ENCODE data around the gene HEXA. TPM values are rescaled to one million over a fixed set of nuclear protein-coding genes. Genes with fewer than 3 reads are reported as not detected.

Gene HEXA
- total and polyA plus RNA-seq, 2 of the 8 experiments (the other 6 are each of a cell fraction or from before 2014, with no cell fraction given): 52.5 to 73.7 TPM

DNA sequence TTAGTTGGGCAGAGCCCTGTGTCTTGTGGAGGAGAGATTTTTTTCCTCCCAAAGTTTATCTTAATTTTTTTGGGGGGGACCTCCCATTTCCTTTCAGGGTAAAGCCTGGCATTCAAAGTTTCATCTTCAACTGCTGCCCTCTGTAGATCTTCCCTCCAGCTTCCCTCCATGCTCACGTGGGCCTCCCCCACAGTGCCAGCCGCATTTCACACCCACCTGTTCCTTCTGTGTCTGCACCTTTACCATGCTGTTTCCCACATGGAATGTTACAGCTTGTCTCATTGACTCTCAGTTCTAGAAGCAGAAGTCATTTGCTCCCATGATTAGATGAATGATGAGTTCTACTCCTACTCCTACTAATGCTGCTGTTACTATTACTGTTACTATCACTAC, 62.4 kb downstream of the HEXA start (continued):
- TF ChIP-seq, protein P1, sequence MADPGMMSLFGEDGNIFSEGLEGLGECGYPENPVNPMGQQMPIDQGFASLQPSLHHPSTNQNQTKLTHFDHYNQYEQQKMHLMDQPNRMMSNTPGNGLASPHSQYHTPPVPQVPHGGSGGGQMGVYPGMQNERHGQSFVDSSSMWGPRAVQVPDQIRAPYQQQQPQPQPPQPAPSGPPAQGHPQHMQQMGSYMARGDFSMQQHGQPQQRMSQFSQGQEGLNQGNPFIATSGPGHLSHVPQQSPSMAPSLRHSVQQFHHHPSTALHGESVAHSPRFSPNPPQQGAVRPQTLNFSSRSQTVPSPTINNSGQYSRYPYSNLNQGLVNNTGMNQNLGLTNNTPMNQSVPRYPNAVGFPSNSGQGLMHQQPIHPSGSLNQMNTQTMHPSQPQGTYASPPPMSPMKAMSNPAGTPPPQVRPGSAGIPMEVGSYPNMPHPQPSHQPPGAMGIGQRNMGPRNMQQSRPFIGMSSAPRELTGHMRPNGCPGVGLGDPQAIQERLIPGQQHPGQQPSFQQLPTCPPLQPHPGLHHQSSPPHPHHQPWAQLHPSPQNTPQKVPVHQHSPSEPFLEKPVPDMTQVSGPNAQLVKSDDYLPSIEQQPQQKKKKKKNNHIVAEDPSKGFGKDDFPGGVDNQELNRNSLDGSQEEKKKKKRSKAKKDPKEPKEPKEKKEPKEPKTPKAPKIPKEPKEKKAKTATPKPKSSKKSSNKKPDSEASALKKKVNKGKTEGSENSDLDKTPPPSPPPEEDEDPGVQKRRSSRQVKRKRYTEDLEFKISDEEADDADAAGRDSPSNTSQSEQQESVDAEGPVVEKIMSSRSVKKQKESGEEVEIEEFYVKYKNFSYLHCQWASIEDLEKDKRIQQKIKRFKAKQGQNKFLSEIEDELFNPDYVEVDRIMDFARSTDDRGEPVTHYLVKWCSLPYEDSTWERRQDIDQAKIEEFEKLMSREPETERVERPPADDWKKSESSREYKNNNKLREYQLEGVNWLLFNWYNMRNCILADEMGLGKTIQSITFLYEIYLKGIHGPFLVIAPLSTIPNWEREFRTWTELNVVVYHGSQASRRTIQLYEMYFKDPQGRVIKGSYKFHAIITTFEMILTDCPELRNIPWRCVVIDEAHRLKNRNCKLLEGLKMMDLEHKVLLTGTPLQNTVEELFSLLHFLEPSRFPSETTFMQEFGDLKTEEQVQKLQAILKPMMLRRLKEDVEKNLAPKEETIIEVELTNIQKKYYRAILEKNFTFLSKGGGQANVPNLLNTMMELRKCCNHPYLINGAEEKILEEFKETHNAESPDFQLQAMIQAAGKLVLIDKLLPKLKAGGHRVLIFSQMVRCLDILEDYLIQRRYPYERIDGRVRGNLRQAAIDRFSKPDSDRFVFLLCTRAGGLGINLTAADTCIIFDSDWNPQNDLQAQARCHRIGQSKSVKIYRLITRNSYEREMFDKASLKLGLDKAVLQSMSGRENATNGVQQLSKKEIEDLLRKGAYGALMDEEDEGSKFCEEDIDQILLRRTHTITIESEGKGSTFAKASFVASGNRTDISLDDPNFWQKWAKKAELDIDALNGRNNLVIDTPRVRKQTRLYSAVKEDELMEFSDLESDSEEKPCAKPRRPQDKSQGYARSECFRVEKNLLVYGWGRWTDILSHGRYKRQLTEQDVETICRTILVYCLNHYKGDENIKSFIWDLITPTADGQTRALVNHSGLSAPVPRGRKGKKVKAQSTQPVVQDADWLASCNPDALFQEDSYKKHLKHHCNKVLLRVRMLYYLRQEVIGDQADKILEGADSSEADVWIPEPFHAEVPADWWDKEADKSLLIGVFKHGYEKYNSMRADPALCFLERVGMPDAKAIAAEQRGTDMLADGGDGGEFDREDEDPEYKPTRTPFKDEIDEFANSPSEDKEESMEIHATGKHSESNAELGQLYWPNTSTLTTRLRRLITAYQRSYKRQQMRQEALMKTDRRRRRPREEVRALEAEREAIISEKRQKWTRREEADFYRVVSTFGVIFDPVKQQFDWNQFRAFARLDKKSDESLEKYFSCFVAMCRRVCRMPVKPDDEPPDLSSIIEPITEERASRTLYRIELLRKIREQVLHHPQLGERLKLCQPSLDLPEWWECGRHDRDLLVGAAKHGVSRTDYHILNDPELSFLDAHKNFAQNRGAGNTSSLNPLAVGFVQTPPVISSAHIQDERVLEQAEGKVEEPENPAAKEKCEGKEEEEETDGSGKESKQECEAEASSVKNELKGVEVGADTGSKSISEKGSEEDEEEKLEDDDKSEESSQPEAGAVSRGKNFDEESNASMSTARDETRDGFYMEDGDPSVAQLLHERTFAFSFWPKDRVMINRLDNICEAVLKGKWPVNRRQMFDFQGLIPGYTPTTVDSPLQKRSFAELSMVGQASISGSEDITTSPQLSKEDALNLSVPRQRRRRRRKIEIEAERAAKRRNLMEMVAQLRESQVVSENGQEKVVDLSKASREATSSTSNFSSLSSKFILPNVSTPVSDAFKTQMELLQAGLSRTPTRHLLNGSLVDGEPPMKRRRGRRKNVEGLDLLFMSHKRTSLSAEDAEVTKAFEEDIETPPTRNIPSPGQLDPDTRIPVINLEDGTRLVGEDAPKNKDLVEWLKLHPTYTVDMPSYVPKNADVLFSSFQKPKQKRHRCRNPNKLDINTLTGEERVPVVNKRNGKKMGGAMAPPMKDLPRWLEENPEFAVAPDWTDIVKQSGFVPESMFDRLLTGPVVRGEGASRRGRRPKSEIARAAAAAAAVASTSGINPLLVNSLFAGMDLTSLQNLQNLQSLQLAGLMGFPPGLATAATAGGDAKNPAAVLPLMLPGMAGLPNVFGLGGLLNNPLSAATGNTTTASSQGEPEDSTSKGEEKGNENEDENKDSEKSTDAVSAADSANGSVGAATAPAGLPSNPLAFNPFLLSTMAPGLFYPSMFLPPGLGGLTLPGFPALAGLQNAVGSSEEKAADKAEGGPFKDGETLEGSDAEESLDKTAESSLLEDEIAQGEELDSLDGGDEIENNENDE (IDR thresholded peaks at IDR 0.05; ENCODE audit: insufficient replicate concordance, low read length): no peak
- no peak for TF ChIP-seq SIN3A (conservative IDR thresholded peaks at IDR 0.05 in 1 of 2, IDR thresholded peaks at IDR 0.05 in 1 of 2; ENCODE audit: low read depth in 1 of 2, low read length in 2 of 2)
